ENCODE measurements around the gene TH.

Gene TH

DNA sequence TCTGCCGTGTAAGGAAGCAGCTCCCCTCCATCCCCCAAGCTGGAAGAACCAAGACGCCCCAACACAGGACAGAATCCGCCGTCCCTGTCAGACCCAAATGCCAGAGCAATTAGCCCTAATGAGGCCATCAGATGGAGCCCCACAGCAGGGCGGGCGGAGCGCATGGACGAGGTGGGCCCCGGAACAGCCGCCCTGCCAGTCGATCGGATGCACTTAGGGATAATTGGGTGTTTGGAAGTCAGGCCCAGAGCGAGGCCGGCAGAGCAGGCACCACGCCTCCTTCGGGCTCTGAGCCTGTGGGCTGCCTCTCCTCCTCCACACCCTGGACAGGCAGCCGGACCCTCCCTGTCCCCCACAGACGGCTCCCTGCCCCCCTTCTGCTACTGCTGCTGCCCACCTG is 5.5 kb upstream of the TH start:
- no peak for DNase-seq

DNA sequence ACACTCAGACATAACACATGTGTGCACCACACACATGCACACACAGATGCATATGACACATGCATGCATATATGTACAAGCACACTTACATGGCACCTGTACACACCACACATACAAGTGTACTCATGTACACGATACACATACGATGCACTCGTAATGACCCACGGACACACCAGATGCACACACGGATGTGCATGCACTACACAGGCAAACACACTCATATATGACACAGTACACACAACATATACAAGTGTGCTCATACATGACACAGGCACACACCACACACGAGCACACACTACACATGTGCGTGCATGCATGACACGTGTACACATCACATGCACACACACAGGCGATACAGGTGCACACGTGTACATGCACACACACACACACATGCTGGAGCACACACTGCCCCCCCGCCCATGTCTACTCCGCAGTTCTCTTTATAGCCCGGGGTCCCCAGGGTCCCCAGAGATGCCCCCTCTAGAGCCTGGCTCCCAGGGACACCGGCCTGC is 4.8 kb upstream of the TH start:
- no peak for DNase-seq

DNA sequence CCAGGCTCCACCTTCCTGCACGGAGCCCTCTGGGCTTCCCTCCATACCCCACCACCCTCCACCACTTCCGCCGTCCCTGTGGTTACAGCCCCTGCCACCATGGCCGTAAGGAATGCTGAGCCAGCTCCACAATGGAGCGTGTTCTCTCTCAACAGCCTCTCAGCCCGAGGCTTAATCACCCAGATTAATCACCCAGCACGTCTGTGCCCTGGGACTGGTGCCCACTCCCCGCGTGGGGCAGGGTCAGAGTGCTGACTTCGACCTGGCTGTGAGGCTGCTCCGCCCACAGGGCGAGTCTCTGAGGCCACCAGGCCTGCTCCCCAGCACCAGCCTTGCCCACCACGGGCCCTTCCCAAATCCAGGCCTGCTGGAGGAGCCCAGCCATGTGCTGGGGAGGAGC is 4.0 kb upstream of the TH start:
- no peak for DNase-seq

GRCh38 chr11:2174361-2174760 is 2.7 kb upstream of the TH start:
- no peak for DNase-seq

DNA sequence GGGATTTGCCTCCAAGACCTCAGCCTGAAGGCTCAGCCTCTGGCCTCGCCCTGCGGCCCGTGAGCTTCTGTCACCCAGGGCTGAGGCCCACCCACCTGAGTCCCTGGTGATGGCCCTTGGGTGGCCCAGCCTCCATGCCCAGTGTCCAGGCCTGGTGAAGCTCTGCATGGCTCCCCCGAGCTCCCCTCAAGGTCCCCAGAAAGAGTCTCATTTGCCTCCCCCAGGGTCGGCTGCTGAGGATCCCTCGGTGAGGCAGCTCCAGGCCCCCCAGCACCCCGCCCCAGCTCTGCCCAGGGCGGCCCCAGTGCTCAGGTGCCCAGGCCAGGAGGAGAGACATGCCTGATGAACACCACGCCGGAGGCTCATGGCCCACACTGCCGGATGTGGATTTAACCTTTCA is 2.1 kb upstream of the TH start:
- DNase-seq = no peak

DNA sequence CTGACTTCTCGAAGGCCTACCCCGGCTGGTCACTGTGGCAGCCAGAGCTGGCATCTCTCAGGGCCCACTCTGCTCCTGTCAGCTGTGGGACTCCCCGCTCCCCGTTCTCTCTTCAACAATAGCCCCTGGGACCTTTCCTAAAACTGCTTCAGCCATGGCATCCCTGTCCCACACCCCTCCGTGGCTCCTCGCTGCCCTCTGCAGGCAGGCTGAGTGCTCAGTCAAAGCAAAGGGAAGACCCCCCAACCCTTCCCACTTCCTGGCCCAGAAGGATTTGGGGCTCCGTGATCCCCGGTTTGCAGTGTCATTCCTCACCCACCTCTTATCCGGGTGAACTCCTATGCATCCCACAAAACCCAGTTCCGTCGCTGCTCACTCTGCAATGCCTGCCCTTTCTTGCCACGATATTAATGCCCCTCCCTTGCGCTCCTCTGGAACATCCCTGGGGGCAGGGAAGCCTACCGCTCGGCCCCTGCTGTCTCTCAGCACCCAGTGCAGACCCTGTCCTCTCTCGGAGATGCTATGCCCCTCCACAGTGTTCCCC is 1.6 kb upstream of the TH start:
- no peak for DNase-seq

GRCh38 chr11:2172676-2173075 is 1.1 kb upstream of the TH start:
- no peak for DNase-seq

GRCh38 chr11:2169626-2170570 is 1.7 kb downstream of the TH start:
- no peak for DNase-seq

- no peak for DNase-seq
These were observed 2.6 kb downstream of the TH start for GRCh38 chr11:2169005-2169378.

DNA sequence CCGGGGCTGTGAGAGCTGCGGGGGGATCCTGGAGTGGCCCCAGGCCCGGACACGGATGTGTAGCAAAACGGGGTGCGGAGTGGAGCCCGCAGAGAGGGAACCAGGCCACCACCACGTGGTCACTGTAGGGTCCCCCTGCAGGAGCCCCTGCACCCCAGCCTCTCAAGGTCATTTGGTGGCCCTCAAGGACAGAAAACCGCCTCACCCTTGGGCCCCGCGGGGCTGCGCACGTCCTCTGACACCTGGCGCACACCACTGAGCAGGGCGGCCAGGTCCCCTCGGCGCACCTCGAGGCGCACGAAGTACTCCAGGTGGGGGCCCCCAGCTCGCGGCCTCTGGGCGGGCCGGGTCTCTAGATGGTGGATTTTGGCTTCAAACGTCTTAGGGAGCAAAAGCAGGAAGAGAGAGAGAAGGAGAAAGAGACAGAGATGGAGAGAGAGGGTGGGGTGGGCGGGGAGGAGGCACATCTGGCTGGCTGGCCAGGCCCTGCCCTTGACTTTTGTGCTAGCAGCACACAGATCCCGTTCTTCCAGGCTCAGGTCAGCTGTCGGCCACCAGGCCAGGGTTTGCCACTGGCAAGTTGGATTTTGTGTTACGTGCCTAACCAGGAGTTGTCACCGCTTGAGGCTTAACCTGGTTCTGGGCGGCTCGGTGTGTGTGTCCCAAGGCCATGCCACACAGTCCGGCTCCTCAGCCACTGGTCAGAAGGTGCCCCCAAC is 3.2 kb downstream of the TH start:
- DNase-seq = no peak

- DNase-seq = no peak
These were observed 4.2 kb downstream of the TH start for GRCh38 chr11:2167141-2168045.

- peak in 1 of 2 experiments; percentile 21 for DNase-seq
These were observed 5.3 kb downstream of the TH start for GRCh38 chr11:2166091-2166851.

DNA sequence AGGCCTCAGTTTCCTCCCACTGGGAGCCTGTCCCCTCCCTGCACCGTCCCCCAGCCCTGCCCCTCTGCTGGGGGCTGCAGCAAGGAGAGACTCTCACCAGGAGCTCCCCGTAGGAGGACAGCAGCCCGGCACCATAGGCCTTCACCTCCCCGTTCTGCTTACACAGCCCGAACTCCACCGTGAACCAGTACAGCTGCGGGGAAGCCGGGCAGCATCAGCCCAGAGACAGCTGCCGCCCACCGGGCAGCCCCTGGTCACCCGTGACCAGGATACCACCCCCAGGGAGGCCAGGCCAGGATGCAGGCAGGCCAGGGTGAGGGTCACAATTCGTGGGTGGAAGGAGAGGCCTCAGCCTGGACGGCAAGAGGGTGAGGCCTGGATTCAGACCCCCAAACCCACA is 6.0 kb downstream of the TH start:
- DNase-seq = no peak

DNA sequence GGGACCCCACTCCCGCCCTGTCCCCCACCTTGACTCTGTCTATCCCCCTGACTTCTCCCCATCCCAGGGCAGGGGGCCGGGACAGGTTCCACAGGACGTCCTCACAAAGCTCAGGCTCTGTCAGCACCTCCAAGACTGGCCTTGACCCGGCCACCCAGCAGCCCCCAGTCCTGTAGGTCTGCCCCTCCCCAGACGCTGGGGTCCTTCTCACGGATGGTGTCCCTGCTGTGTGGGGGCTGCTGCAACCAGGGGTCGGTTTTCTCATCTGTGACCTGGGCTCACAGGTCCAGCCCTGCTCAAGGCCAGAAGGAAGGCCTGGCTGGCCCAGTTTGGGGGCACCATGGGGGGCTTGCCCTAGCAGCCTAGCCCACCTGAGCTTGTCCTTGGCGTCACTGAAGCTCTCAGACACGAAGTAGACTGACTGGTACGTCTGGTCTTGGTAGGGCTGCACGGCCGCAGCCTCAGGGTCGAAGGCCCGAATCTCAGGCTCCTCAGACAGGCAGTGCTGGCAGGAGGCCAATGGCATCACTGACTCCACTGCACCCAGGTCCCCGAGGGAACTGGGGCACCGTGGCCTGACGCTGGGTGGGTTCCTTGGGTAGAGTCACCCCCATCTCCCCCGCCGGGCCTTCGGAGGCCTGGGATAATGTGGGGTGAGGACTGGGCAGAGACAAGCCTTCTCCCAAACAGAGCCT is 6.6 kb downstream of the TH start:
- DNase-seq = no peak

DNA sequence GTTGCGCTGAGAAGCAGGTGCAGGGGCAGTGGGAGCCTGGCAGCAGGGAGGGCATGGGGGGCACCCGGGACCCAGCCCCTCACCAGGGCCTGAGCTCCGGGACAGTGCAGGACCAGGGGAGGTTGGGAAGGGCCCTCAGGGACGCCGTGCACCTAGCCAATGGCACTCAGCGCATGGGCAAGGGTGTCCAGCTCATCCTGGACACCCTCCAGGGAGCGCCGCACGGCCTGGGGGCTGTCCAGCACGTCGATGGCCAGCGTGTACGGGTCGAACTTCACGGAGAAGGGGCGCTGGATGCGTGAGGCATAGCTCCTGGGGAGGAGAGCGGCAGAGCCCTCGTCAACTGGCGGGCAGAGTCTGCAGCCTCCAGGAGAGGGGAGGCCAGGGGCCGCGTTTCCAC is 7.5 kb downstream of the TH start:
- no peak for DNase-seq

DNA sequence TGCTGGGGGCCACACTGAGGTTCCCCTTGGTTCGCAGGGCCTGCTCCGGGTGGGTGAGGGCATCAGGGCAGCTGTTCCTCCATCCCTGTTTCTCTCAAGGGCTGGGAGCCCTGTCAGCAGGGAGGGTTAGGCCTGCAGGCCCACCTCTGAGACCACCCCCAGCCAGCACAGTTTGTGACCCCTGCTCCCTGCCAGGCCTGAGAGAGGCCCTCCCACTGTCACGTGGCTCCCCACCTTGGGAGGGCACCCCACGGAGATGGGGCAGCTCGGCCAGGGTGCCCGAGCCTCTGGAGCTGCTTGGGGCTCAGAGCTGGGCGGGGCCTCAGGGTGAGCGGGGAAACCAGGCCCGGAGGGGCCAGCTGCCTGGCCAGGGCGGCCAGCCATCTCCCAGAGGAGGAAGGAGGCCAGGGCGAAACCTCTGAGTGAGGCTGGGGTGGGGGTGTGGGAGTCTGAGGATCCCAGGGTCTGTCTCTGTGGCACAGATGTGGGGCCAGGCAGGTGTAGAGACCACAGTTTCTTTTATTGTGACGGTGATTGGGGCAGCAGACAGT is 8.1 kb downstream of the TH start:
- DNase-seq = no peak

DNA sequence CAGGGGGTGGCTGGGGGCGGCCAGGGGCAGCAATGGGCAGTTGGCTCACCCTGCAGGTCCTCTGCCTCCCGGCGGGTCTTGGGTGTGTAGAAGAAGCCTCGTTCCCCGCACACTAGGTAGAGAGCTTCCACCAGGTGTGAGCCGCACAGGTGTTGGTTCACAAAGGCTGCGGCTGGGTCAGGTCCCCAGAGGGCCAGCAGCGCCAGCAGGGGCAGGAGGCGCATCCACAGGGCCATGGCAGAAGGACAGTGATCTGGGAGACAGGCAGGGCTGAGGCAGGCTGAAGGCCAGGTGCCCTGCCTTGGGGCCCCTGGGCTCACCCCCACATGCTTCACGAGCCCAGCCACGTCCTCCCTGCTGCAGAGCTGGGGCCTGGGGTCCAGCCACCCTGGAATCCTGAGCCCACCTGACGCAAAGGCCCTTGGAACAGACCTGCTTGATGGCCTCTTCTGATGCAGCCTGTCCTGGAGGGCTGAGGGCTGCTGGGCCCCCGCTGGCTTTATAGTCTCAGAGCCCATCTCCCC is 10.8 kb downstream of the TH start, which contains the start of gene INS:
Gene INS, minus strand, starts transcription at position 474 of the 524 bp plus-strand sequence. Its CDS starts 238 bp downstream, at position 236.
- DNase-seq = no peak

DNA sequence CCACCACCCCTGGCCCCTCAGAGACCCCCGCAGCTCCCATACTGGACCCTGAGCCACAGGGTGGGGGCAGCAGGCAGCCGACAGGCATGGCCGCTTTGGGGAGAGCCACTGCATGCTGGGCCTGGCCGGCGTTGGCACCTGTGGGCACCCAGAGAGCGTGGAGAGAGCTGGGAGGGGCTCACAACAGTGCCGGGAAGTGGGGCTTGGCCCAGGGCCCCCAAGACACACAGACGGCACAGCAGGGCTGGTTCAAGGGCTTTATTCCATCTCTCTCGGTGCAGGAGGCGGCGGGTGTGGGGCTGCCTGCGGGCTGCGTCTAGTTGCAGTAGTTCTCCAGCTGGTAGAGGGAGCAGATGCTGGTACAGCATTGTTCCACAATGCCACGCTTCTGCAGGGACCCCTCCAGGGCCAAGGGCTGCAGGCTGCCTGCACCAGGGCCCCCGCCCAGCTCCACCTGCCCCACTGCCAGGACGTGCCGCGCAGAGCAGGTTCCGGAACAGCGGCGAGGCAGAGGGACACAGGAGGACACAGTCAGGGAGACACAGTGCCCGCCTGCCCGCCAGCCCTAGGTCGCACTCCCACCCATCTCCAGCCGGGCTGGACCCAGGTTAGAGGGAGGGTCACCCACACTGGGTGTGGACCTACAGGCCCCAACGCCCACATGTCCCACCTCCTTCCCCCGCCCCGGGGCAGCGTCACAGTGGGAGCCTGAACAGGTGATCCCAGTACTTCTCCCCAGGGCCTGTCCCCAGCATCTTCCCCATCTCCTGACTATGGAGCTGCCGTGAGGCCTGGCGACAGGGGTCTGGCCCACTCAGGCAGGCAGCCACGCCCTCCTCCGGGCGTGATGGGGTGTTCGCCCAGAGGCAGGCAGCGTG is 11.8 kb downstream of the TH start:
- DNase-seq = no peak

- no peak for DNase-seq
These were observed 12.6 kb downstream of the TH start for GRCh38 chr11:2158966-2159365.
